Upper lobe of left lung (tissue), 4 donors: ENCODE data around the gene KRTAP5-11.

Experiments
- POLR2A ChIP-seq, 4 donors: fragments of 450-650 bp; IDR thresholded peaks; one replicate each; pipeline ENCODE4 v1.5.1; 2016 to 2017; ENCODE audit warnings: antibody characterized with exemption in 4 of 4, mild to moderate bottlenecking in 2 of 4
- POLR2AphosphoS5 ChIP-seq, 2 donors: sonication (generic); formaldehyde crosslinking; IDR thresholded peaks; one replicate each; pipeline ENCODE4 v1.5.1; 2017; ENCODE audit warnings: antibody characterized with exemption in 2 of 2
- TF ChIP-seq, protein P1 (sequence below), 6 experiments: fragments of 450-650 bp in 4 of 6; fragments of 200-600 bp in 2 of 6; sonication (generic) in 2 of 6; IDR thresholded peaks; one replicate each; pipeline ENCODE4 v1.5.1; 2016 to 2019; ENCODE audit warnings: antibody characterized with exemption in 6 of 6

- TF ChIP-seq, protein P1, sequence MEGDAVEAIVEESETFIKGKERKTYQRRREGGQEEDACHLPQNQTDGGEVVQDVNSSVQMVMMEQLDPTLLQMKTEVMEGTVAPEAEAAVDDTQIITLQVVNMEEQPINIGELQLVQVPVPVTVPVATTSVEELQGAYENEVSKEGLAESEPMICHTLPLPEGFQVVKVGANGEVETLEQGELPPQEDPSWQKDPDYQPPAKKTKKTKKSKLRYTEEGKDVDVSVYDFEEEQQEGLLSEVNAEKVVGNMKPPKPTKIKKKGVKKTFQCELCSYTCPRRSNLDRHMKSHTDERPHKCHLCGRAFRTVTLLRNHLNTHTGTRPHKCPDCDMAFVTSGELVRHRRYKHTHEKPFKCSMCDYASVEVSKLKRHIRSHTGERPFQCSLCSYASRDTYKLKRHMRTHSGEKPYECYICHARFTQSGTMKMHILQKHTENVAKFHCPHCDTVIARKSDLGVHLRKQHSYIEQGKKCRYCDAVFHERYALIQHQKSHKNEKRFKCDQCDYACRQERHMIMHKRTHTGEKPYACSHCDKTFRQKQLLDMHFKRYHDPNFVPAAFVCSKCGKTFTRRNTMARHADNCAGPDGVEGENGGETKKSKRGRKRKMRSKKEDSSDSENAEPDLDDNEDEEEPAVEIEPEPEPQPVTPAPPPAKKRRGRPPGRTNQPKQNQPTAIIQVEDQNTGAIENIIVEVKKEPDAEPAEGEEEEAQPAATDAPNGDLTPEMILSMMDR (IDR thresholded peaks at IDR 0.05), result no peak
- TF ChIP-seq POLR2AphosphoS5 (IDR thresholded peaks at IDR 0.05) (no peak), POLR2A (IDR thresholded peaks at IDR 0.05) (no peak)
These were observed 31.0 kb downstream of the KRTAP5-11 start for GRCh38 chr11:71551711-71552110.
